GM18499 (cell line): Measurements from ENCODE around the gene TNNC1.

Experiments used
- ATAC-seq: cut with Tn5 transposase; IDR thresholded peaks from one replicate; pipeline ENCODE4 v1.9.1; 2021; ENCODE audit warnings: moderate number of reproducible peaks; ENCODE audit not compliant: insufficient read depth, unreplicated experiment

The TNNC1 gene

GRCh38 chr3:52403955-52404354 is 49.9 kb downstream of the TNNC1 start:
- ATAC-seq: no peak

- no peak for ATAC-seq
Measured at GRCh38 chr3:52403271-52403841, 50.5 kb downstream of the TNNC1 start.

DNA sequence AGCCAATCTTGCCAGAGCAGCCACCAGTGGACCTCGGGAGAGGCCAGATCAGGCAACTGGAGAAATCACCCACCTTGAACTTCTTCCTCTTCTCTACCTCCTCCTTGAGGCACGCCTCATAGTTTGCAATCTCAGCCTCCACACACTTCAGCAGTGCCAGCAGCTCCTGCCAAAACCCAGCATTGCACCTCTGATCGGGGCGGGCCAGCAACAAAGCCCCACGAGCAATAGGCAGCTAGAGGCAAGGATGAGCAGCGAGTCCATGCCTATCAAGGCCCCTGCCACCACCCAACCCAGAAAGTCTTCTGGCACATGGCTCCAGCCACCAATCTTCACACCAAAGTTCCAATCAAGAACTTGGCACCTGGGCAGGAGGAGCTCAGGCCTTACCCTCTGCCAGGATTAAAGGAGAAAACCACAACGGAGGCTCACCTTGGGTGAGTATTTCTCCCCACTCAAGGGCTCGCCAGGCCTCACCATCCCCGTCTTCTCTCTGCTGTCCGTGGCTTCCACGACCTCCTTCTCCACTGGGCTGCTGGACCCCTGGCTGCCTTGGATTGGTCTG is 51.1 kb downstream of the TNNC1 start:
- no peak for ATAC-seq

DNA sequence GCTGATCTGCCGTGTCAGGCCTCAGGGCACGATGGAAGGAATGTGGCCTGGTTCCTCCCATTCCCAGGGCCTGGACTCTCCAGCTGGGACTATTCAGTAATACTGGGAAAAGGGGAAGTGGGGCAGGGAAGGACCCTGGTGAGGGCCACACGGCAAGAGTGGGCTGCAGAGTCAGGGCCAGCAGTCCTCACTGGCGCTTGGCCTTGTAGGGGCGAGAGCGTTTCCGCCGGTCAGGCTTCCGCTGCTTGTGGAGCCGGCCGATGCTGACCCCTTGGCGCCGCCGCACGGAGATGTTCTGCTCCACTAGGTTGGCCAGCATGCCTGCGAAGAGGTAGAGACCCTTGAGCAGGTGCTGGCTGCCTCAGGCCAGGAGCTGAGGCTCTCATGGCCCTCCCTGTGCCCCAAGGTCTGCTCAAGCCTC is 51.7 kb downstream of the TNNC1 start:
- ATAC-seq: no peak

GRCh38 chr3:52401551-52401950 is 52.3 kb downstream of the TNNC1 start:
- no peak for ATAC-seq
